ENCODE data around the gene SLX4IP.

- TF ChIP-seq POLR2AphosphoS5 (IDR thresholded peaks at IDR 0.05) (no peak), POLR2A (IDR thresholded peaks at IDR 0.05) (no peak)
- TF ChIP-seq, protein P1, sequence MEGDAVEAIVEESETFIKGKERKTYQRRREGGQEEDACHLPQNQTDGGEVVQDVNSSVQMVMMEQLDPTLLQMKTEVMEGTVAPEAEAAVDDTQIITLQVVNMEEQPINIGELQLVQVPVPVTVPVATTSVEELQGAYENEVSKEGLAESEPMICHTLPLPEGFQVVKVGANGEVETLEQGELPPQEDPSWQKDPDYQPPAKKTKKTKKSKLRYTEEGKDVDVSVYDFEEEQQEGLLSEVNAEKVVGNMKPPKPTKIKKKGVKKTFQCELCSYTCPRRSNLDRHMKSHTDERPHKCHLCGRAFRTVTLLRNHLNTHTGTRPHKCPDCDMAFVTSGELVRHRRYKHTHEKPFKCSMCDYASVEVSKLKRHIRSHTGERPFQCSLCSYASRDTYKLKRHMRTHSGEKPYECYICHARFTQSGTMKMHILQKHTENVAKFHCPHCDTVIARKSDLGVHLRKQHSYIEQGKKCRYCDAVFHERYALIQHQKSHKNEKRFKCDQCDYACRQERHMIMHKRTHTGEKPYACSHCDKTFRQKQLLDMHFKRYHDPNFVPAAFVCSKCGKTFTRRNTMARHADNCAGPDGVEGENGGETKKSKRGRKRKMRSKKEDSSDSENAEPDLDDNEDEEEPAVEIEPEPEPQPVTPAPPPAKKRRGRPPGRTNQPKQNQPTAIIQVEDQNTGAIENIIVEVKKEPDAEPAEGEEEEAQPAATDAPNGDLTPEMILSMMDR (IDR thresholded peaks at IDR 0.05 in 8 of 11, conservative IDR thresholded peaks at IDR 0.05 in 3 of 11) = no peak
Observed at GRCh38 chr20:10654630-10655029, 219.5 kb downstream of the SLX4IP start.
